Measurements from ENCODE around the gene BCAS4.

GRCh38 chr20:50810063-50810462 is 15.2 kb downstream of the BCAS4 start:
- TF ChIP-seq CTCF (conservative IDR thresholded peaks at IDR 0.05 in 1 of 2, IDR thresholded peaks at IDR 0.05 in 1 of 2; ENCODE audit: low read depth in 1 of 2, low read length in 2 of 2), result no peak
- TF ChIP-seq EZH2 (IDR thresholded peaks at IDR 0.05; ENCODE audit: low read length, missing control alignments), result no peak

All from fibroblast of lung (primary cell).